ENCODE measurements around the gene NFKBIZ. TPM values are rescaled to one million over a fixed set of nuclear protein-coding genes. Genes with fewer than 3 reads are reported as not detected.

The NFKBIZ gene
- total RNA-seq, 1 donor from 2014 or later, result 8.9 TPM

- Mint-ChIP-seq H3K36me3 (ENCODE audit: unreplicated experiment) (no peaks in the 10 kb centered on the region), H3K9me3 (ENCODE audit: unreplicated experiment) (no peaks in the 10 kb centered on the region), H3K27ac (ENCODE audit: unreplicated experiment) (no peak overlapping the region), H3K4me3 (ENCODE audit: unreplicated experiment) (no peak overlapping the region), H3K4me1 (ENCODE audit: low read depth, unreplicated experiment) (peaks cover 2% of the 10 kb centered on the region), H3K27me3 (ENCODE audit: unreplicated experiment) (no peaks in the 10 kb centered on the region)
- no peak for TF ChIP-seq CTCF (IDR thresholded peaks at IDR 0.05; ENCODE audit: partially characterized antibody, unreplicated experiment)
- DNase-seq, result no peak
Observed at GRCh38 chr3:101867511-101867910, 18.2 kb downstream of the NFKBIZ start.

GRCh38 chr3:101867996-101868395, 18.7 kb downstream of the NFKBIZ start:
- H3K4me3 Mint-ChIP-seq (ENCODE audit: unreplicated experiment), result no peak overlapping the region
- H3K36me3 Mint-ChIP-seq (ENCODE audit: unreplicated experiment), result no peaks in the 10 kb centered on the region
- no peak for TF ChIP-seq CTCF (IDR thresholded peaks at IDR 0.05; ENCODE audit: partially characterized antibody, unreplicated experiment)
- H3K27ac Mint-ChIP-seq (ENCODE audit: unreplicated experiment), result no peak overlapping the region
- no peaks in the 10 kb centered on the region for H3K27me3 Mint-ChIP-seq (ENCODE audit: unreplicated experiment)
- H3K9me3 Mint-ChIP-seq (ENCODE audit: unreplicated experiment), result no peaks in the 10 kb centered on the region
- DNase-seq, result no peak
- peaks cover 2% of the 10 kb centered on the region for H3K4me1 Mint-ChIP-seq (ENCODE audit: low read depth, unreplicated experiment)

- TF ChIP-seq CTCF (IDR thresholded peaks at IDR 0.05; ENCODE audit: partially characterized antibody, unreplicated experiment), result no peak
- no peak overlapping the region for H3K27ac Mint-ChIP-seq (ENCODE audit: unreplicated experiment)
- H3K9me3 Mint-ChIP-seq (ENCODE audit: unreplicated experiment), result no peaks in the 10 kb centered on the region
- no peaks in the 10 kb centered on the region for H3K36me3 Mint-ChIP-seq (ENCODE audit: unreplicated experiment)
- DNase-seq, result no peak
- no peaks in the 10 kb centered on the region for H3K27me3 Mint-ChIP-seq (ENCODE audit: unreplicated experiment)
- H3K4me3 Mint-ChIP-seq (ENCODE audit: unreplicated experiment), result no peak overlapping the region
- peaks cover 2% of the 10 kb centered on the region for H3K4me1 Mint-ChIP-seq (ENCODE audit: low read depth, unreplicated experiment)
Observed at GRCh38 chr3:101868534-101869464, 19.5 kb downstream of the NFKBIZ start.

- TF ChIP-seq CTCF (IDR thresholded peaks at IDR 0.05; ENCODE audit: partially characterized antibody, unreplicated experiment), result no peak
- H3K4me1 Mint-ChIP-seq (ENCODE audit: low read depth, unreplicated experiment), result peaks cover 2% of the 10 kb centered on the region
- no peak overlapping the region for H3K4me3 Mint-ChIP-seq (ENCODE audit: unreplicated experiment)
- H3K9me3 Mint-ChIP-seq (ENCODE audit: unreplicated experiment), result no peaks in the 10 kb centered on the region
- H3K27me3 Mint-ChIP-seq (ENCODE audit: unreplicated experiment), result no peaks in the 10 kb centered on the region
- no peak for DNase-seq
- H3K36me3 Mint-ChIP-seq (ENCODE audit: unreplicated experiment), result no peaks in the 10 kb centered on the region
- no peak overlapping the region for H3K27ac Mint-ChIP-seq (ENCODE audit: unreplicated experiment)
Observed at GRCh38 chr3:101870138-101870537, 20.8 kb downstream of the NFKBIZ start.

GRCh38 chr3:101873619-101874018, 24.3 kb downstream of the NFKBIZ start:
- no peak overlapping the region for H3K27ac Mint-ChIP-seq (ENCODE audit: unreplicated experiment)
- H3K9me3 Mint-ChIP-seq (ENCODE audit: unreplicated experiment), result no peaks in the 10 kb centered on the region
- no peaks in the 10 kb centered on the region for H3K36me3 Mint-ChIP-seq (ENCODE audit: unreplicated experiment)
- no peaks in the 10 kb centered on the region for H3K4me1 Mint-ChIP-seq (ENCODE audit: low read depth, unreplicated experiment)
- H3K4me3 Mint-ChIP-seq (ENCODE audit: unreplicated experiment), result no peak overlapping the region
- no peaks in the 10 kb centered on the region for H3K27me3 Mint-ChIP-seq (ENCODE audit: unreplicated experiment)
- TF ChIP-seq CTCF (IDR thresholded peaks at IDR 0.05; ENCODE audit: partially characterized antibody, unreplicated experiment), result no peak
- DNase-seq, result no peak

Data from glutamatergic neuron (in vitro differentiated cells).